HG03378 (cell line): ENCODE results near the gene DNAH14.
"Not testable (repeated sequence)": the region's sequence is repeated elsewhere in the genome, so short reads cannot be mapped to it uniquely, and the experiment has no call there.

Experiments
- ATAC-seq: cut with Tn5 transposase; IDR thresholded peaks from one replicate; pipeline ENCODE4 v1.9.1; 2021; ENCODE audit warnings: mild to moderate bottlenecking, moderate library complexity; ENCODE audit not compliant: unreplicated experiment

Gene DNAH14

DNA sequence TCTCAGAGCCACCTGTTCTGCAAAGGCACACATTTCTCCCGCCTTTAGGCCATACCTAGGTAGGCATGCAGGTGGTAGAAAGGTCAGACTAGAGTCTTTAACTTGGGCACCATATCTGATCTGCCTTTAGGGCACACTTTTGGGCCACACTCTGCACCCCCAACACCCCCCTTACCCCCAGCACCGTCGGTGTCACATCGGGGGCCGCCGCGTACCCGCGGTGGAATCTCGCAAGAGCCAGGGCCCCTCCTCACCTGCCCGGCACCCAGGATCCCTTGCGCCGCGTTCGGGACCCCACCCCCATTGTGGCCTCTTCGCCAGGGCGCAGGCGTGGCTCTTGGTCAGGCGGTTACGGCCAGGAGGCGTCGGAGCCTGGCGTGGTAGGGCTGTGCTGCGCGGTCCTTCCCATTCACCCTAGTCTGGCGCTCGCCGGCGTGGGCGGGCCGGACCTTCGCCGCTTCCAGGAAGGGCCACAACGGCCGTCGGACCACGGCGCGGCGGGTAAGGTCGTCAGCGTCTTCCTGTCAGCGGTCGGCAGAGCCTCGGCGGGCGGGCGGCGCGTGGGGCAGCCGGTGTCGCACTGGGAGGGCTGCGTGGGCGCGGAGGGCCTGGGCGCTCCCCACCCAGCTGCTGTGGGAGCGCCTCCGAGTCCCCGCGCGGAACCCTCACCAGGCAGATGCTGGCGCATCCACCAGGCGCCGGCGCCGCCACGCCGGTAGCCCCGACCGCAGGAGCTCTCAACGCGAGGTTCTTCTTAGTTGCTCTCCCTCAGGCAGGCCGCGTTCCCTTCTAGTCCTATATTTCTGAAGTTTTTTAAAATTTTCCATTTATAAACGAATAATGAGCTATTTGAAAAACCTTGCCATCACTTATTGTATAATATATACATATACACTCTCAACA, at the start of gene DNAH14:
Gene DNAH14 (plus strand): TSS at position 341 of the 903 bp plus-strand sequence. CDS start 23,028 bp downstream, outside the sequence.
- ATAC-seq: no peak

GRCh38 chr1:224880593-224881307, 48.7 kb upstream of the DNAH14 start:
- no peak for ATAC-seq

- ATAC-seq: not testable (repeated sequence)
These were observed 48.2 kb upstream of the DNAH14 start for GRCh38 chr1:224881308-224881692.

DNA sequence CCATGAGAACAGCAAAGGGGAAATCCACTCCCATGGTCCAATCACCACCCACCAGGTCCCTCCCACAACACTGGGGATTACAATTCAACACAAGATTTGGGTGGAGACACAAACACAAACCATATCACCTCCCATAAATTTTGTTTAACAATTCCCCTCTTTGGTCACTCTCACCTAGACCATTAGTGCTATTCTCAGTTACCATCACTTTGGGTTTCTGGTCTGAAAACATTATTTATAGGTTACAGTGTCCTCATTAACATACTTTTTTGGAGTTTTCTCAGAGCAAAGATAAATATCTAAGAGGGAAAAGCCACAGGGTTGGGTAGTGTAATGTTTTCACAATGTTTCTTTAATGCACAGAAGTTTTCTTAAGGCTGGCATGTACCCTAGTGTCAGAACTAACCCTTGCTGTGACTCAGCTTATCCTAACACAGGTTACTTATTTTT, 47.7 kb upstream of the DNAH14 start:
- peak; percentile 56 for ATAC-seq

DNA sequence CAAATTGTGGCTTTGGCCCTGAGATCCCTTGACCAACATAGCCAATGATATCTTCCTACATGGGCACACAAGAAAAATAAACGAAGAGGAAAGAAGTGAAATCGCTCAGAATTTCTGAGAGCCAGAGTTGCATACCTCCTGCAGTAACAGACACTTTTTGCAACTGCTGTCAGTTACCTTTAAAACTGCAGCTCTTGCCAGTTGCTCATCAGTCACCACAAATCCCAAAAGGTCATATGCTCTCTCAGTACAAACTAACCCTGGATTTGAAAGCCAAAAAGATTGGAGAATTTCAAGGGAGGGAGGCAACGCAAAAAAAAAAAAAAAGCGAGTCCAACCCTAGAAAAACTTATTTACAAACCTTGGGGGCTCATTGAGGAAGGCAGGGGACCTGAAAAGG, 47.2 kb upstream of the DNAH14 start:
- ATAC-seq: no peak

GRCh38 chr1:224883091-224883490, 46.4 kb upstream of the DNAH14 start:
- no peak for ATAC-seq

GRCh38 chr1:224884361-224884801, 45.1 kb upstream of the DNAH14 start:
- ATAC-seq: no peak

GRCh38 chr1:224885376-224885775, 44.1 kb upstream of the DNAH14 start:
- not testable (repeated sequence) for ATAC-seq

- no peak for ATAC-seq
These were observed 34.6 kb upstream of the DNAH14 start for GRCh38 chr1:224894915-224895314.

GRCh38 chr1:224896130-224896781, 33.2 kb upstream of the DNAH14 start:
- no peak for ATAC-seq

DNA sequence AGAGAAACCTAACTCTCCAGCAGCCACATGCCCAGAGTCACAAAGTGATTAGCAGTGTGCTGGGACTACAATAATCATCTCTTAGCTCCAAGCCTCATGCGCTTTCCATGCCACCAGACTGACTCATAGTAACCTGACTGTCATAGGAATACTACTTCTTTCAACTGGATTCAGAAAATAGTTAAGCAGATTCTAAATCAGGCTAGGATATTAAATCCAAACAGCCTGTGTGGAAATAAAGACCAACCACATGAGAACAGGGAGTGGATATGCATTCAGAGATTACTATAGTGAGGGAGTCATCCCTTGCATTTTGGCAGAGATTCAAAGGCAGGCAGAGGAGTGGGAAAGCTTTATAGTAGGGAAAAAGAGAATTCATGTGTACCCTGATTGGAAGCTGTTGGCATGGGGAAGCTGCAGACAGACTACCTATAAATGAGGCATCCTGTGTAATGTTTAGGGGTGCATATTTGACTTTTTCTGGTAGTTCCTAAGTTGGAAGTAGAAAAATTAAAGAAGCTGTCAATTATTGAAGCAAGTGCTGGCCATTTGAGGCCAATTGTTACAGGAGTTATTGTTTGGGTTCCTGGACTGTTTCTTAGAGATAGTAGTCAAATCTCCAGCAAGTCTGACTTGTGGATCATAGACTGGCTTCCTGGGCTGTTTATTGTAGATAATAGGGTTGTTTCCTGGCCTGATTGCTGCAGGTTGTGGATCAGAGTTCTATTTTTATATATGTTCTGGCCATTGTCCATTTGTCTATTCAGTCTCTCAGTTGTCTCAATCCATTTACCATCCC, 31.7 kb upstream of the DNAH14 start:
- no peak for ATAC-seq

DNA sequence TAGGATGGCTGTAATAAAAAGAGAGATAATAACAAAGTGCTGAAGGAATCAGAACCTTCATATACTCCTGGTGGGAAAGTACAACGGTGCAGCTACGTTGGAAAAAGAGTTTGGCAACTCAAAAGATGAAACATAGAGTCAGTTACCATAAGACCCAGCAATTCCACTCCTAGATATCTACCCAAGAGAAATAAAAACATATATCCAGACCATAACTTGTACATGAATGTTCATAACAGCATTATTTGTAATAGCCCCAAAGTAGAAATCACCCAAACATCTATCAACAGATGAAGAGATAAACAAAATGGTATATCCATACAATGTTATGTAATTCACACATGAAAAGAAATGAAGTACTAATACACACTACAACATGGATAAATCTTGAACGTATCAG, 30.5 kb upstream of the DNAH14 start:
- ATAC-seq: no peak

DNA sequence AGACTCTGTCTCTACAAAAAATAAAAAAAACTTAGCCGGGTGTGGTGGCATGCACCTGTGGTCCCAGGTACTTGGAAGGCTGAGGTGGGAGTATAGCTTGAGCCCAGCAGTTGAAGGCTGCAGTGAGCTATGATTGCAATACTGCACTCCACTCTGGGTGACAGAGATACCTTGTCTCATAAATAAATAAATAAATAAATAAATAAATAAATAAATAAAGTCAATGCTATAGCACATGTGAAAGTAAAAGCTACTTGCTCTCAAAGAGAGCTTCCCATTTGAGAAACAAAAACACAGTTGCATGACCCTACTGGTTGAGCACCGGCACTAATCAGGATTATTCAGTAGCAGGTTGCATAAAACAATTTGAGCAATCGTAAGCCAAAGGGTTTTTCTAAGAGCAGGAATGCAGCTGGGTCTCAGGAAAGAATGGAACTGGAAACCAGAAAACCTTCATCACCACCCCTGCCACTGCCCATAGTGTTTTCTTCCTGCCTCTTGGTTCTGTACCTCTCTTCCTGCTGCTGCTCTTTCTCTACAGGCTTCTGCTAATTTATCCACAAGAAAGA, 29.3 kb upstream of the DNAH14 start:
- ATAC-seq: no peak

GRCh38 chr1:224901087-224901810, 28.2 kb upstream of the DNAH14 start:
- no peak for ATAC-seq

DNA sequence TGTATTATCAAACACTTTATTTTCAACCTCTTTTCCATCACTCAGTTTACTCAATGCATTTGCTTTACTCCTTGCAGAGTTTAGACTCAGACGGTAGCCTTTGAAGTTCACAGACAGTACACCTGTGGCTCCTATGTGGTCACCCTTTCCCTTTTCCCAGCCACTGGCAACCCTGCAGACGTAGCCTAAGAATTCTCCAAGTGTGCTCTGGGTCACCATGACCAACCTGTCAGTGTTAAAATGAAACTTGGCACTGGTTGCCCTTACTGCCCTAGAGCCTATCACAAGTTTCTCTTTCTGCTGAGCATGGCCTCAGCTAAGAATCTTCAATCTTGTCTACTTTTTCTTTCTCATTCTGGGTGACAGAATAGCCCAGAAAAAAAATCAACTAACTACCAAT, 25.5 kb upstream of the DNAH14 start:
- ATAC-seq: no peak

GRCh38 chr1:224906340-224906739, 23.1 kb upstream of the DNAH14 start:
- no peak for ATAC-seq

GRCh38 chr1:224911217-224911616, 18.3 kb upstream of the DNAH14 start:
- no peak for ATAC-seq

- ATAC-seq: no peak
These were observed 15.1 kb upstream of the DNAH14 start for GRCh38 chr1:224914292-224914900.

DNA sequence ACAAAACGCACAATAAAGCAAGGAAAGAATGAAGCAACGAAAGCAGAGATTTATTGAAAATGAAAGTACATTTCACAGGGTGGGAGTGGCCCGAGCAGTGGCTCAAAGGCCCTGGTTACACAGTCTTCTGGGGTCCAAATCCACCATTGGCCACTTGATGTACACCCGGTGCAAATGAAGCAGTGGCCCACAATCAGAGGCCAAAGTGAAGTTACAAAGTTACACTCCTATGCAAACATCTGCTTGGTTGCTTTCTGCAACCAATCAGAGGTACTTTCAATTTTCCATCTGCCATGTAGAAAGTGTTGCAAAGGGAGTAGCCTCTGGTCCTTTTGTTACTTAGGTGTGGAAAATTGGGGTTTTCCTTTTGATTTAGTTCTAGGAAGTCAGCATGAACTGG, 10.0 kb upstream of the DNAH14 start:
- ATAC-seq: no peak
